ENCODE results near the gene SERPINH1.

- no peak for TF ChIP-seq CTCF (IDR thresholded peaks at IDR 0.05)
- no peak for TF ChIP-seq POLR2A (IDR thresholded peaks at IDR 0.05)
Observed at GRCh38 chr11:75518204-75518549, 43.9 kb upstream of the SERPINH1 start.

All from uterus (tissue), 2 donors.